Kasumi-1 (cell line): ENCODE measurements around the gene ITIH5.
"Not testable (repeated sequence)": the region's sequence is repeated elsewhere in the genome, so short reads cannot be mapped to it uniquely, and the experiment has no call there.

Experiments
- DNase-seq, 2 experiments: peaks; one replicate each; lab custom pipeline; 2025; lab: John Stamatoyannopoulos, UW

ITIH5 gene

DNA sequence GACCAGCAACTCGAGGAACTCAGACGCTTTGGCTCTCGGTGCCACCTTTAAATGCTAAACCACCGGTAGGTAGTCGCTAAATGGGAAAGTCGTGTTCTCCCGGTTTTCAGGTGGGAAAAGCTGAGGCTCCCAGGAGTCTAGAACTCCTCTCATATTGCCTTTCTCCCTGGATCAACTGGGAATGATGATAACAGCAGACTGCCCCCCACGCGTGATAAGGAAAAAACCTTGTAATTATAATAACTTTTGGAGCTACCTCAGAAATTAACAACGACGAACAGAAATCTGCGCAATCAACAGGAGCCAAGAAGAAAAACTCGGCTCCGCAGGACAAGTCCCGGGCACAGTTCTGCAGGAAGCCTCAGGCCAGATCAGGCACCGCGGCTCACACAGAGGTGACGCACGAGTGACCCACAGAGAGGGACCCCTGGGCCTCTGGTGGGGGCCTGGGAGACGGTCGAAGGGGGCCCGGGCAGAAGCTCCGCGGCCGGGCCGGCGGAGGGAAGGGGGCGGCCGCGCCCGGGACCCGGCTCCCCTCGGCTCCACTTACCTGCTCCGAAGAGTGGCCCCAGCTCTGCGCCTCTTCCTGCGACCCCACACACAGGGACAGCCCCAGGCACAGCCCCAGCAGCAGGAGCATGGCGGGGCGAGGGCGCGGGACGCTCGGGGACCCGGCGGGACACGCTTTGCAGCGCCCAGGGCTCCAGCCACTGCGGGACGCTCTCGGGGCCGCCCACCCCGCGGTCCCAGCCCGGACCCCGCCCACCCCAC is at the start of gene ITIH5:
Gene ITIH5 (minus strand): TSS at position 714 of the 771 bp plus-strand sequence. CDS start 74 bp downstream, at position 640.
- no peak for DNase-seq

DNA sequence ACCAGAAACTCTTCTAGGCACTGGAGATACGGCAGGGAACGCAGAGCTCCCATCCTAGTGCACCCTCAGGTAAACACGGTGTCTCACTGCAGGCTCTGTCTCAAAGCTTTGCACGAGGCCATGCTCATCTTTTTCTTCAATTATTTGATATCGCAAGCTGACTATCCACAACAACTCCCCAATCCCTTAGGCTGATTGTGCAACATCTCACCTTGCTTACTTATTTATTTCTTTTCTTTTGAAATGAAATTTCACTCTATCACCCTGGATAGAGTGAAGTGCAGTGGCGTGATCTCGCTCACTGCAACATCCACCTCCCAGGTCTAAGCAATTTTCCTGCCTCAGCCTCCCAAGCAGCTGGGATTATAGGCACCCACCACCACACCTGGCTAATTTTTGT is 48.7 kb upstream of the ITIH5 start:
- DNase-seq = no peak

DNA sequence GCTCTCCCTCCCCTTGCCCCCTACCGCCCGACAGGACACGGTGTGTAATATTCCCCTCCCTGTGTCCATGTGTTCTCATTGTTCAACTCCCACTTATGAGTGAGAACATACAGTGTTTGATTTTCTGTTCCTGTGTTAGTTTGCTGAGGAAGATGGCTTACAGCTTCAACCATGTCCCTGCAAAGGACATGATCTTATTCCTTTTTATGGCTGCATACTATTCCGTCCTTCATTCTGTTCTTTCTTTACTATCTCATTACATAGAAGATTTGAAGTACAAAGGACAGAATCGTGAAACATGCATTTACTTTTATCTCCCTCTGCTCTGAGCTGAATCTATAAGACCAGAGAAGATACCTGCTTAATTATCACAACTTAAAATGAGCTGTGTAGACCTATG is 44.3 kb upstream of the ITIH5 start:
- DNase-seq = not testable (repeated sequence)

DNA sequence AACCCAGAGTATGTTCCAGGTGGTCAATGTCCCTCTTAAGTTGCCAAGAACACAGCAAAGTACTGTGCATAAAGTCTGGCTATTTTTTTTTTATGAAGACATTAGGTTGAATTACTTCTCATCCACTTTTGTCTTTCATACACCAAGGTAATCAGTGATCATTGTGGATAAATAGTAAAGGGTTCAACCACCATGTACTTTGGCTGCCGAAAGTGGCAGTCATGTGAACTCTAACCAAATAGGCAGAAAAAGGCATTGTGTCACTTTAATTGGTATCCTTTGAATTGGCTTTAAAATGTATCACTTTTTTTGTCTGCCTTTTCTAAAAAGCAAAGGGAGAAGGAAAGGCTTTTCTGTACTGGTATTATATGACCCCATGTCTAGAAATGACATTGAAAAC is 43.7 kb upstream of the ITIH5 start:
- no peak for DNase-seq

DNA sequence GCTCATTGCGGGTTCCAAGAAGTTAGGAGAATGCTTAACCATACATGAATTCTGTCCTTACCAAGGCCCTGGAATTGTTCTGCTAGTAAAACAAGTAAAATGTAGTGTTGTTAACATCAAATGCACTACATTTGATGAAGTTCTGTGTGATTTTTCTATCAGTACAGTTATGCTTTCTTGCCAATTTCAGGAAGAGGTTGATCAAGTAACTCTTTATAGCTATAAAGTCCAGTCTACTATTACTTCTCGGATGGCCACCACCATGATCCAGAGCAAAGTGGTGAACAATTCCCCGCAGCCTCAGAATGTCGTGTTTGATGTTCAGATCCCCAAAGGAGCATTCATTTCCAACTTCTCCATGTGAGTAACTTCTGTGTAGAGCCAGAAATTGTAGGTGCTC is 42.1 kb upstream of the ITIH5 start:
- no peak for DNase-seq

DNA sequence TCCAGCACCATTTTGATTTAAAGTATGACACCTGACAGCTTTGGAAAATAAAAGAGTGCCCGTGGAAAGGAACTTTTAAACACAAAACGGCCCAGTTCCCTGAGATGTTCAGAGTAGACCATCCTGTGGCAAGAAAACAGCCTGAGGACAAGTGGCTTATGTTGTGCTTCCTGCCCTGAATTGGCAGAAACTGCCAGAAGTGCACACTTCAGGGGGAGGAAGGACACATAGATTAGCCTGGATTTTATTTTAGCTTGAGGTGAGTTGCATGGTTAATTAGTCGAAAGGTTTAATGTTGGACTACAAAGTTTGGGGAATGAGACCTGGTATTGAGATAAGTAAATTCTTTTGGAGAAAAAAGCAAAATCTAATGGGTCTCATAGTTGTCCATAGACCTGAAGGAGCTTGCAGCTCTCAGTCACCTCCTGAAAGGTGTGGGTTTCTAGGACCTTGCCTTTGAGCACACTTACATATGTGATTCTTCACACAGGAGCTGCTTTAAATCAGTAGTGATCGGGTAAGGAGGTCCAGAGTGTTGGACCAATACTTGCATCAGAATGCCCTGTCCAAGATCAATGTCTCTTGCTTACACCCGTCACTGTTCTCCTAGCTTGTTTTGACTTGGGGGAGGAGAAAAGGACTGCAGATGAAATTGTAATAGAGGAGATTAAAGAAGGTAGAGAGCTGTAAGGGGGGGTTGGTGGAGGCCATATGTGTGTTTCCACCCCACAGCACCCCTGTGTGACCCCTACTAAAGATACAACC is 41.3 kb upstream of the ITIH5 start:
- DNase-seq = no peak

DNA sequence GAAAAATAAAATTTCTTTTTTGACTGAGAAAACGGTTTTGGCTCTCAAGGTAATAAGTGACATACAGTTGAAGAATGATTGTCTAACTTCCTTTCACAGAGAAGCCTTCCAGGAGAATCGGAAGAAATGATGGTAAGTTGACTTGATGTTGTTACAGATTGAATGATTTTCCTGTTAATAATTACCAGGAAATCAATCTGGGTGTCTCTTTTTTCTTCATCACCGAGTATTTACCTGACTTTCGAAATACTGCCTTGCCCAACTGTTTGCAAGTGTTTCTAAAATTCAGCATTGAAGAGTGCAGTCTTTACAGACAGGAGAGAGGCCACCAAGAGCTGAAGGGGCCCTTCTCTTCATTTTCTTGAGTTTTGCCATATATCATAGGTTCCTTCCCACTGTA is 40.3 kb upstream of the ITIH5 start:
- no peak for DNase-seq

DNA sequence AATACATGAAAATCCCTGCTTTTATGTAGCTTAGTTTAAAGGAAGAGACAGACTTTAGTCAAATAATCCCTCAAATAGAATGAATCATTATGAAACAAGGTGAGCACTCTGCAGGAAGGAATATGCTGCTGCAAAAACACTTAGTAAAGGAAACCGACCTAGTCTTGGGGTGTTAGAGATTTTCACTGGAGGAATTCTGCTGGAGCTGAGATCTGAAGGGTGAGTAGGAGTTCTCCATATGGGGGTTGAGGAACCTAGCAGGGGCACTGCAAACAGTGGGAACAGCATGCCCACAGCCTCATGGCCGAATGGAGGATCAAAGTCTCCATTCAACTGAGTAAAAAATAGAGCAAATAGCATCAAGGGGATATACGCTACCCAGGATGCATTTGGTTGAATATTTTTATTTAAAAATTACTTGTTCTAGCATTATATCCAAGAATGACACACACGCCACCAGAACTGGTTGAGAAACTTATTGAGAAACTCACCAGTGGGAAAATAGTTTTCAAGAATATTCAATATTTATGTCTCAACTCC is 39.8 kb upstream of the ITIH5 start:
- DNase-seq = no peak

DNA sequence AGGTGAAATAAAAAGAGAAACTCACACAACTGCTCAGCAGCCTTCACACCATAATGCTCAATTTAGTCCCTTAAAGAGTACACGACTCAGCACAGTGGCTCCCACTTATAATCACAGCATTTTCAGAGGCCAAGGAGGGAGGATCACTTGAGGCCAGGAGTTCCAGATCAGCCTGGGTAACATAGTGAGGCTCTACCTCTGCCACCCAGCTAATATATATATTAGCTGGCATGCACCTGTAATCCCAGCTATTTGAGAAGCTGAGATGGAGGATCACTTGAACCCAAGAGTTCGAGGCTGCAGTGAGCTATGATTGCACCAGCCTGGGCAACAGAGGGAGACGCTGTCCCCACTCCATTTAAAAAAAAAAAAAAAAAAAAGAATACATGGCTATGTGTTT is 38.6 kb upstream of the ITIH5 start:
- DNase-seq = no peak

DNA sequence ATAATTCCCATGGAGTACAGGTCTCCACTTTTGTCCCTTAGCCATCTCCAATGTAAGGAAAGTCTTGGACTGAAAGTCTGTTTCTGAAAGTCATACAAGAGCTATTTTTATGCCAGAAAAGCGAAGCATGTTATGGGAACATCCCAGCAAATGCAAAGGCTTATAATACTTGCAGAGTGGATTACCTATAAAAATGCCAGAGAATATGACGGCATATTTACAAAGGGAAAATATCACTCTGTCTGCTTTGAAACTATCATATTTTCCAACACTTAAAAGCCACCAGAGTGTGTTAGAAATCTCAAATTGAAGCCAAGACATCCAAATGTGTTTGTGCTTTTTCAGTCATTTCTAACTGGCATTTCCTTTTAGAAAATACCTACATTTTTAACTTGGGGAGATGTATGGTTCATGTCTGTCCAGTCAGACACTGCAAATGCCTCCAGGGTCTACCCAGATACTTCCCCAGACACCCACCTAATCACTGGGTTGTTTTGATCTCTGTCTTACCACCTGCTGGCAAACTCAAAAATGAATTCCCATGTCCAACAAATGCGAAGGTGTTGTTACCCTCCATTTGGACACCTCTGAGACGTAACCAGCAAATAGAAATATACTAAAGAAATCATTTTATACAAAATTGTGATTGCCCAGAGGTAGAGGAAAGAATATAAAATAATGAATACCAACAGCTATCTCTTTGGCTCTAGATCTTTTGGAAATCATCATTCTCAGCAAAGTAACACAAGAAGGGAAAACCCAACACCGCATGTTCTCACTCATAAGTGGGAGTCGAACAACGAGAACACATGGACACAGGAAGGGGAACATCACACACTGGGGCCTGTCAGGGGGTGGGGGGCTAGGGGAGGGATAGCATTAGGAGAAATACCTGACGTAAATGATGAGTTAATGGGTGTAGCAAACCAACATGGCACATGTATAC is 37.6 kb upstream of the ITIH5 start:
- DNase-seq = no peak

DNA sequence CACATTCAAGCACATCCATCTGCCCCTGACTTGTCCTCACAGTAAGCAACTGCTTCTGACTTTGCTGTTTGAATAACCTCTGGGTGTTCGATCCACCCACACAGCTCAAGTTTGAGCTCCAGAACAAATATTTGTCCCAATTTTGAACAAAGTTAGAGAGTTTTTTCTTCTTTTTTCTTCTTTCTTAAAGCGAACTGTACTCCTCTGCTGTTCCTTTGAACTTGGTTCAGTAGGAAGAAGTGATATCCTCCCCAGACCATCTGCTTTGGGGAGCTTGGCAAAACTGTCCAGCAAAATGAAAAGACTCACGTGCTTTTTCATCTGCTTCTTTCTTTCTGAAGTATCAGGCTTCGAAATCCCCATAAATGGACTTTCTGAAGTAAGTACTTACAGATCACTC is 36.4 kb upstream of the ITIH5 start, which contains the start of gene ITIH2:
Gene ITIH2 (plus strand): TSS at position 177 of the 400 bp plus-strand sequence. CDS start 119 bp downstream, at position 296.
- no peak for DNase-seq

DNA sequence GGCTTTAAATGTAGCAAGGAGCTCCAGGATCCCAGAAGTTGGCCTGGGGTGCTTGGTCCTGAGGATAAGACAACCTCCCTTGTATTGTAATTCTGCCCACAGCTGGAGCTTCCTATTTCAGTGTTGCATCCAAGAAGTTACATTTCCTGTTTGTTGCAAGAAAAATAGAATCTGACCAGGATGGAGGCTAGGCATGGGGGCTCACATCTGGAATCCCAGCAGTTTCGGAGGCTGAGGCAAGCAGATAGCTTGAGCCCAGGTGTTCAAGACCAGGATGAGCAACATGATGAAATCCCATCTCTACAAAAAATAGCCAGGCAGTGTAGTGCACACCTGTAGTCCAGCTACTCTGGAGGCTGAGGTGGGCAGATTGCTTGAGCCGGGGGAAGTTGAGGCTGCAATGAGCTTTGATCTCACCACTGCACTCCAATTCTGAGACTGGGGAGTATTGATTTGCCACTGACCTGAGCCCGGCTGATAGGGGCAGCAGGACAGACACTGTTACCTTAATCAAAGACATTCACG is 35.6 kb upstream of the ITIH5 start:
- no peak for DNase-seq

DNA sequence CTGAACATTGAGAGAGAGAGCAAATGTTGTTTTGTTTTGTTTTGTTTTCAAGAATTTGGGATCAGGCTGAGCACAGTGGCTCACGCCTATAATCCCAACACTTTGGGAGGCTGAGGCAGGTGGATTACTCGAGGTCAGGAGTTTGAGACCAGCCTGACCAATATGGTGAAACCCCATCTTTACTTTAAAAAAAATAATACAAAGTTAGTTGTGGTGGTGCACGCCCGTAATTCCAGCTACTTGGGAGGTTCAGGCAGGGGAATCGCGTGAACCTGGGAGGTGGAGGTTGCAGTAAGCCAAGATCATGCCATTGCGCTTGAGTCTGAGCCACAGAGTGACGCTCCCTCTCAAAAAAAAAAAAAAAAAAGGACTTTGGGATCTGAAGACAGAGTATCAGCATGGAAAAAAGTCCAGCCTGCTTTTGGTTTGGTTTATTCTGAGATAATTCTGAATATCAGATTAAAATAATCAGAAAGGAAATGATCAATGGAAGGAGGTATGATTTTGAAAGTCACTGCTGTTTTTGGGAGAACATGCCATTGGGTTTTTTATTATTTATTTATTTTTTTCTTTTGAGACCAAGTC is 34.5 kb upstream of the ITIH5 start:
- no peak for DNase-seq

DNA sequence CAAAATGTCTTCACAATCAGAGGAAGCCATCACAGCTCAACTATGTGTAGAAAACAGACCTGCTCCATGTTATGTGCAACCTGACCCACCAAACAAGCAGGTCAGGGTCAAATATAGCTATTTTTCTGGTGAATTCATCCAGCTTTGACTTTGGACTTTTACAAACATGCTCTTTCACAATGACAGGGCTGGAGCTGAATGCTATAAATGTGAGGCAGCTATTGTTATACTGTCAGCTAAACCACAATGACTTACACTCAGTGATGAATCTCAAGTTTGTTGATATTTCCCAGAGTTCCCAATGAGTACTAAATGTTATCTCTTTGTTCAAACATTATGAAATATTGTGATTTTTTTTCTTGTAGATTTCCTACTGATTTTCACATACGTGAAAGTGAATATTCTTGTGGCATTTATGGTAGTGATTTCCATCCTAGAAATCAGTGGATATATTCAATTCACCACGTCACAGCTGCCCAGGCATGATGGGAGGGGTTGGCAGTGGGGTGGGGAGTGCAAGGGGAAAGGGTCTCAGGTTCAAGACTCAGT is 33.9 kb upstream of the ITIH5 start:
- no peak for DNase-seq

DNA sequence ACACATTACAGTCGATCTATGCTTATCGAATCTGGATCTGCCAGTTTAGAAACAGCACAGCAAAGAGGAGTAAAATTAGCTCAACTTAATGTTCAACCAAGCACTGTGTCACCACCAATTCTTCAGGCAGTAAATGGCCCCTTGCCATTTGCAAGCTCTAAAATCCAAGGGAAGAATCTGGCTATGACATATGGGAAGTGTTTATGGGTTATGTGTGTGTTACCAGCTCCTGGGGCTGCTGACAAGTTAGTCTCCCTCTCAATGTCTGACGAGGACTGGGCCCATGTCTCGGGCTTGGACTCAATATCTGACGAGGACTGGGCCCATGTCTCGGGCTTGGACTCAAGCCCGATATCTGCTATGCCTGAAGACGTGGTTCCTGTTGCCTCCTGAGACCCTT is 30.7 kb upstream of the ITIH5 start:
- no peak for DNase-seq

DNA sequence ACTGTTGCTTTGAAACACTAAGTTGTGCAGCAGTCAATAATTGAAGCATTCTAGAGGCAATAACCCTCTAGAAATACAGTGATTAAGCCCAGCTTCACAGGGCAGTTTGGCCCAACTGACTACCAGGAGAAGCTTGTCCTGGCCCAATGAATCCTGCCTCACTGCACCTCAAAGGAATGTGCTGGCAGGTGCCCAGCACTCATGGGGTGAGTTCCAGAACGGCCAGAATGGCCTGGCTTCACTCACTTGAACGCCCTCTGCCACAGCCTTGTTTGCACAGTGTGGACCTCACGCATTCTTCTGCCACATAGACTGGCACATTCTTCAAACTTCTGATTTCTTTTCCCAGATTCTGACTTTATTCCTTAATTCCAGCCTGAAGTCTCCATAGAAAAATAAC is 29.8 kb upstream of the ITIH5 start:
- DNase-seq = no peak

DNA sequence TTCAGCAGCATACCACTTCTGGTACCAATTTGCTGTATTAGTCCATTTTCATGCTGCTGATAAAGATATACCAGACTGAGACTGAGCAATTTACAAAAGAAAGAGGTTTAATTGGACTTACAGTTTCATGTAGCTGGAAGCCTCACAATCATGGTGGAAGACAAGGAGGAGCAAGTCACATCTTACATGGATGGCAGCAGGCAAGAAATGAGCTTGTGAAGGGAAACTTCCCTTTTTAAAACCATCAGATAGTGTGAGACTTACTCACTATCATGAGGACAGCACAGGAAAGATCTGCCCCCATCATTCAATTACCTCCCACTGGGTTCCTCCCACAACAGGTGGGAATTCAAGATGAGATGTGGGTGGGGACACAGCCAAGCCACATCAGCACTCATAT is 26.4 kb upstream of the ITIH5 start:
- DNase-seq = not testable (repeated sequence)

DNA sequence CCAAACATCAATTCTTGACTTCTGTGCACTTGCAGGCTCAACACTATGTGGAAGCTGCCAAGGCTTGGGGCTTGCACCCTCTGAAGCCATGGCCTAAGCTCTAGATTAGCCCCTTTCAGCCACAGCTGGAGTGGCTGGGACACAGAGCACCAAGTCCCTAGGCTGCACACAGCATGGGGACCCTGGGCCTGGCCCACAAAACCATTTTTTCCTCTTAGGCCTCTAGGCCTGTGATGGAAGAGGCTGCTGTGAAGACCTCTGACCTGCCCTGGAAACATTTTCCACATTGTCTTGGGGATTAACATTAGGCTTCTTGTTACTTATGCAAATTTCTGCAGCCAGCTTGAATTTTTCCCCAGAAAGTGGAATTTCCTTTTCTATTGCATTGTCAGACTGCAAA is 25.6 kb upstream of the ITIH5 start:
- DNase-seq = not testable (repeated sequence)

DNA sequence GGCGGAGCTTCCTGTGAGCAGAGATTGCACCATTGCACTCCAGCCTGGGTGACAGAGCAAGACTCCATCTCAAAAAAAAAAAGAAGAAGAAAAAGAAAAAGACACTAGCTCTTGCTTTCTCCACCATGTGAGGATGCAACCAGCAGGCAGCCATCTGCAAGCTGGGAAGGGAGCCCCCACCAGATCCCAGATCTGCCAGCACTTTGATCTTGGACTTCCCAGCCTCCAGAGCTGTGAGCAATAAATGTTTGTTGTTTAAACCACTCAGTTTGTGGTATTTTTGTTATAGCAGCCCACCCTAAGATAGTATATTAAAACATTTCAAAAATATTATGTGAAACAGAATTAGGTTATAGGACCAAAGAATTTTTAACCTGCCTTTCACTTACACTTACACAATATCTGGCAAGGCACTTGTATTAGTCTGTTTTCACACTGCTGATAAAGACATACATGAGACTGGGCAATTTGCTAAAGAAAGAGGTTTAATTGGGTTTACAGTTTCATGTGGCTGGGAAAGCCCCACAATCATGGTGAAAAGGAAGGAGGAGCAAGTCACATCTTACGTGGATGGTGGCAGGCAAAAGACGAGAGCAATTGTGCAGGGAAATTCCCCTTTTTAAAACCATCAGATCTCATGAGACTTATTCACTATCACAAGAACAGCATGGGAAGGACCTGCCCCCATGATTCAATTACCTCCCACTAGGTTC is 24.3 kb upstream of the ITIH5 start:
- not testable (repeated sequence) for DNase-seq

DNA sequence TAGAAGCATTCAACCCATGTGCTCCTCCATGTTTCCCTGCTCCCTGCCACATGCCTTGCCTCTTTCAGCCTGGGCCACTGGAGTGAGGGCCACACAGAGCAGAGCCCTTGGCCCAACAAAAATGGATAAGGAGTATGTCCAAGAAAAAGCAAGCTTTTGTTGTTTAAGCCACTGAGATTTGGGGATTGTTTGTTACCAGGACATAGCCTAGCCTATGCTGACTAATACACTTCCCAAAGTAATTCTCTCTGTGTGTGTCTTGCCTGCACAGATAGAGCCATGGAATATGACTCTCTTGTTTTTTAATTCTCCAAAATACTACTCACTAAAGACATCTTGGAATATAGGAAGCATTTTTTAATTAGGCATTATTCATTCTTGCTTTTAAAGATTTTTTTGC is 22.8 kb upstream of the ITIH5 start:
- DNase-seq = no peak
